ENCODE measurements around the gene NOL7. TPM values are rescaled to one million over a fixed set of nuclear protein-coding genes. Genes with fewer than 3 reads are reported as not detected.

The NOL7 gene
- total and polyA plus RNA-seq, 2 of the 13 experiments (the other 11 are each of a cell fraction or from before 2014, with no cell fraction given), result 37.8 to 186 TPM

GRCh38 chr6:13574149-13574570 lies 41.0 kb upstream of the NOL7 start (continued):
- peak; percentile 15; the same call in 1 of the 2 replicates for TF ChIP-seq ZNF513 (CRISPR knock-in tag; conservative IDR thresholded peaks at IDR 0.05)
- TF ChIP-seq NR2C2 (CRISPR knock-in tag; IDR thresholded peaks at IDR 0.05; ENCODE audit: borderline replicate concordance), result peak; percentile 70
- TF ChIP-seq SP4 (CRISPR knock-in tag; IDR thresholded peaks at IDR 0.05), result peak; percentile 45; the same call in 1 of the 2 replicates
- no peak for TF ChIP-seq ZNF879 (CRISPR knock-in tag; IDR thresholded peaks at IDR 0.05)
- TF ChIP-seq, protein P1, sequence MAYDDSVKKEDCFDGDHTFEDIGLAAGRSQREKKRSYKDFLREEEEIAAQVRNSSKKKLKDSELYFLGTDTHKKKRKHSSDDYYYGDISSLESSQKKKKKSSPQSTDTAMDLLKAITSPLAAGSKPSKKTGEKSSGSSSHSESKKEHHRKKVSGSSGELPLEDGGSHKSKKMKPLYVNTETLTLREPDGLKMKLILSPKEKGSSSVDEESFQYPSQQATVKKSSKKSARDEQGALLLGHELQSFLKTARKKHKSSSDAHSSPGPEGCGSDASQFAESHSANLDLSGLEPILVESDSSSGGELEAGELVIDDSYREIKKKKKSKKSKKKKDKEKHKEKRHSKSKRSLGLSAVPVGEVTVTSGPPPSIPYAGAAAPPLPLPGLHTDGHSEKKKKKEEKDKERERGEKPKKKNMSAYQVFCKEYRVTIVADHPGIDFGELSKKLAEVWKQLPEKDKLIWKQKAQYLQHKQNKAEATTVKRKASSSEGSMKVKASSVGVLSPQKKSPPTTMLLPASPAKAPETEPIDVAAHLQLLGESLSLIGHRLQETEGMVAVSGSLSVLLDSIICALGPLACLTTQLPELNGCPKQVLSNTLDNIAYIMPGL (CRISPR knock-in tag; IDR thresholded peaks at IDR 0.05; ENCODE audit: borderline replicate concordance in 1 of 2, low read depth in 1 of 2), result peak in 1 of 2 experiments; percentile 18; a peak in 2 of 4 replicates
- no peak for TF ChIP-seq ZFAT (CRISPR knock-in tag; conservative IDR thresholded peaks at IDR 0.05)
- peak; percentile 52 for TF ChIP-seq YY1 (IDR thresholded peaks at IDR 0.05; ENCODE audit: insufficient read depth, insufficient replicate concordance, low read depth, low read length)
- no peak for TF ChIP-seq ZNF614 (CRISPR knock-in tag; IDR thresholded peaks at IDR 0.05; ENCODE audit: borderline replicate concordance)
- TF ChIP-seq ATRX (CRISPR knock-in tag; IDR thresholded peaks at IDR 0.05; ENCODE audit: borderline replicate concordance), result no peak
- no peak for TF ChIP-seq ETV6 (CRISPR knock-in tag; conservative IDR thresholded peaks at IDR 0.05)
- TF ChIP-seq FUBP1 (CRISPR knock-in tag; IDR thresholded peaks at IDR 0.05; ENCODE audit: borderline replicate concordance), result no peak
- TF ChIP-seq ZNF672 (CRISPR knock-in tag; IDR thresholded peaks at IDR 0.05), result peak; percentile 19; the same call in 1 of the 2 replicates
- TF ChIP-seq ZNF563 (CRISPR knock-in tag; IDR thresholded peaks at IDR 0.05), result 0 out of 2 replicates have a peak, but pooled peaks have one; percentile 62
- TF ChIP-seq HOXA3 (CRISPR knock-in tag; IDR thresholded peaks at IDR 0.05), result peak; percentile 48
- no peak for TF ChIP-seq KDM5A (IDR thresholded peaks at IDR 0.05; ENCODE audit: borderline replicate concordance, low read length)
- peak; percentile 87 for TF ChIP-seq SPEN (CRISPR knock-in tag; IDR thresholded peaks at IDR 0.05; ENCODE audit: low read depth)
- peak; percentile 10 for TF ChIP-seq IRX3 (CRISPR knock-in tag; IDR thresholded peaks at IDR 0.05; ENCODE audit: borderline replicate concordance, low read depth)
- TF ChIP-seq ZMYM2 (CRISPR knock-in tag; IDR thresholded peaks at IDR 0.05), result no peak
- TF ChIP-seq, protein P2, sequence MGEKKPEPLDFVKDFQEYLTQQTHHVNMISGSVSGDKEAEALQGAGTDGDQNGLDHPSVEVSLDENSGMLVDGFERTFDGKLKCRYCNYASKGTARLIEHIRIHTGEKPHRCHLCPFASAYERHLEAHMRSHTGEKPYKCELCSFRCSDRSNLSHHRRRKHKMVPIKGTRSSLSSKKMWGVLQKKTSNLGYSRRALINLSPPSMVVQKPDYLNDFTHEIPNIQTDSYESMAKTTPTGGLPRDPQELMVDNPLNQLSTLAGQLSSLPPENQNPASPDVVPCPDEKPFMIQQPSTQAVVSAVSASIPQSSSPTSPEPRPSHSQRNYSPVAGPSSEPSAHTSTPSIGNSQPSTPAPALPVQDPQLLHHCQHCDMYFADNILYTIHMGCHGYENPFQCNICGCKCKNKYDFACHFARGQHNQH (CRISPR knock-in tag; IDR thresholded peaks at IDR 0.05), result no peak
- TF ChIP-seq, protein P3, sequence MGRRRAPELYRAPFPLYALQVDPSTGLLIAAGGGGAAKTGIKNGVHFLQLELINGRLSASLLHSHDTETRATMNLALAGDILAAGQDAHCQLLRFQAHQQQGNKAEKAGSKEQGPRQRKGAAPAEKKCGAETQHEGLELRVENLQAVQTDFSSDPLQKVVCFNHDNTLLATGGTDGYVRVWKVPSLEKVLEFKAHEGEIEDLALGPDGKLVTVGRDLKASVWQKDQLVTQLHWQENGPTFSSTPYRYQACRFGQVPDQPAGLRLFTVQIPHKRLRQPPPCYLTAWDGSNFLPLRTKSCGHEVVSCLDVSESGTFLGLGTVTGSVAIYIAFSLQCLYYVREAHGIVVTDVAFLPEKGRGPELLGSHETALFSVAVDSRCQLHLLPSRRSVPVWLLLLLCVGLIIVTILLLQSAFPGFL (CRISPR knock-in tag; IDR thresholded peaks at IDR 0.05), result no peak
